ENCODE data around the gene TTC7B. TPM values are rescaled to one million over a fixed set of nuclear protein-coding genes. Genes with fewer than 3 reads are reported as not detected.

Gene TTC7B
- polyA plus RNA-seq, 1 donor from 2014 or later = 19.9 TPM

- Histone ChIP-seq H3K4me3 (ENCODE audit: low read length) (no peak overlapping the region), H3K79me2 (replicated peaks; ENCODE audit: insufficient read depth, low read length) (no peaks in the 10 kb centered on the region), H3F3A (ENCODE audit: insufficient read depth, low read length, poor library complexity, severe bottlenecking) (no peaks in the 10 kb centered on the region), H3K4me2 (ENCODE audit: low read length) (no peak overlapping the region), H3K9me2 (ENCODE audit: insufficient read depth, low read length) (no peaks in the 10 kb centered on the region), H3K36me3 (ENCODE audit: insufficient read depth, low read length) (no peaks in the 10 kb centered on the region), H3K27me3 (ENCODE audit: insufficient read depth, low read depth, low read length) (no peaks in the 10 kb centered on the region), H3K9me3 (ENCODE audit: low read length) (no peaks in the 10 kb centered on the region), H4K20me1 (ENCODE audit: insufficient read depth) (no peaks in the 10 kb centered on the region), H3K9ac (ENCODE audit: low read length) (no peak overlapping the region), H3K27ac (ENCODE audit: low read length) (no peak overlapping the region), H2AFZ (ENCODE audit: low read depth, low read length) (no peak overlapping the region)
- TF ChIP-seq CTCF (IDR thresholded peaks at IDR 0.05; ENCODE audit: poor library complexity, severe bottlenecking) (no peak), POLR2AphosphoS5 (IDR thresholded peaks at IDR 0.05) (no peak), EP300 (conservative IDR thresholded peaks at IDR 0.05; ENCODE audit: poor library complexity, severe bottlenecking) (no peak), RAD21 (conservative IDR thresholded peaks at IDR 0.05) (no peak), EZH2 (IDR thresholded peaks at IDR 0.05; ENCODE audit: borderline replicate concordance, insufficient read depth, low read length, poor library complexity, severe bottlenecking) (no peak), REST (IDR thresholded peaks at IDR 0.05; ENCODE audit: borderline replicate concordance) (no peak), MXI1 (conservative IDR thresholded peaks at IDR 0.05; ENCODE audit: poor library complexity, severe bottlenecking) (no peak), TAF1 (IDR thresholded peaks at IDR 0.05; ENCODE audit: low read depth) (no peak), SMC3 (conservative IDR thresholded peaks at IDR 0.05; ENCODE audit: poor library complexity) (no peak)
Observed at GRCh38 chr14:90484291-90484690, 331.9 kb downstream of the TTC7B start.

- Histone ChIP-seq H3K9me3 (ENCODE audit: low read length) (no peaks in the 10 kb centered on the region), H3K27ac (ENCODE audit: low read length) (no peak overlapping the region), H3K9ac (ENCODE audit: low read length) (no peak overlapping the region), H3K9me2 (ENCODE audit: insufficient read depth, low read length) (no peaks in the 10 kb centered on the region), H3K4me3 (ENCODE audit: low read length) (no peak overlapping the region), H3K27me3 (ENCODE audit: insufficient read depth, low read depth, low read length) (no peaks in the 10 kb centered on the region), H3K4me2 (ENCODE audit: low read length) (no peak overlapping the region), H3K36me3 (ENCODE audit: insufficient read depth, low read length) (no peaks in the 10 kb centered on the region), H3K79me2 (replicated peaks; ENCODE audit: insufficient read depth, low read length) (no peaks in the 10 kb centered on the region), H3F3A (ENCODE audit: insufficient read depth, low read length, poor library complexity, severe bottlenecking) (no peaks in the 10 kb centered on the region), H2AFZ (ENCODE audit: low read depth, low read length) (no peak overlapping the region), H4K20me1 (ENCODE audit: insufficient read depth) (no peaks in the 10 kb centered on the region)
- TF ChIP-seq REST (IDR thresholded peaks at IDR 0.05; ENCODE audit: borderline replicate concordance) = no peak
- no peak for TF ChIP-seq EZH2 (IDR thresholded peaks at IDR 0.05; ENCODE audit: borderline replicate concordance, insufficient read depth, low read length, poor library complexity, severe bottlenecking)
- TF ChIP-seq EP300 (conservative IDR thresholded peaks at IDR 0.05; ENCODE audit: poor library complexity, severe bottlenecking) = no peak
- TF ChIP-seq RAD21 (conservative IDR thresholded peaks at IDR 0.05) = no peak
- no peak for TF ChIP-seq SMC3 (conservative IDR thresholded peaks at IDR 0.05; ENCODE audit: poor library complexity)
Observed at GRCh38 chr14:90483571-90483974, 332.7 kb downstream of the TTC7B start.
